ENCODE results near the gene C1orf167.

- no peak for TF ChIP-seq TEAD4 (IDR thresholded peaks at IDR 0.05)
- TF ChIP-seq YY1 (IDR thresholded peaks at IDR 0.05; ENCODE audit: low read depth): no peak
- no peak for TF ChIP-seq EP300 (IDR thresholded peaks at IDR 0.05; ENCODE audit: borderline replicate concordance)
- no peak for TF ChIP-seq RAD21 (IDR thresholded peaks at IDR 0.05; ENCODE audit: low read depth)
- no peak for TF ChIP-seq TCF12 (IDR thresholded peaks at IDR 0.05; ENCODE audit: low read depth)
- TF ChIP-seq, protein P1, sequence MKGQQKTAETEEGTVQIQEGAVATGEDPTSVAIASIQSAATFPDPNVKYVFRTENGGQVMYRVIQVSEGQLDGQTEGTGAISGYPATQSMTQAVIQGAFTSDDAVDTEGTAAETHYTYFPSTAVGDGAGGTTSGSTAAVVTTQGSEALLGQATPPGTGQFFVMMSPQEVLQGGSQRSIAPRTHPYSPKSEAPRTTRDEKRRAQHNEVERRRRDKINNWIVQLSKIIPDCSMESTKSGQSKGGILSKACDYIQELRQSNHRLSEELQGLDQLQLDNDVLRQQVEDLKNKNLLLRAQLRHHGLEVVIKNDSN (IDR thresholded peaks at IDR 0.05): no peak
- TF ChIP-seq TAF1 (IDR thresholded peaks at IDR 0.05; ENCODE audit: low read depth): no peak
- no peak for TF ChIP-seq MAX (IDR thresholded peaks at IDR 0.05)
- TF ChIP-seq, protein P2, sequence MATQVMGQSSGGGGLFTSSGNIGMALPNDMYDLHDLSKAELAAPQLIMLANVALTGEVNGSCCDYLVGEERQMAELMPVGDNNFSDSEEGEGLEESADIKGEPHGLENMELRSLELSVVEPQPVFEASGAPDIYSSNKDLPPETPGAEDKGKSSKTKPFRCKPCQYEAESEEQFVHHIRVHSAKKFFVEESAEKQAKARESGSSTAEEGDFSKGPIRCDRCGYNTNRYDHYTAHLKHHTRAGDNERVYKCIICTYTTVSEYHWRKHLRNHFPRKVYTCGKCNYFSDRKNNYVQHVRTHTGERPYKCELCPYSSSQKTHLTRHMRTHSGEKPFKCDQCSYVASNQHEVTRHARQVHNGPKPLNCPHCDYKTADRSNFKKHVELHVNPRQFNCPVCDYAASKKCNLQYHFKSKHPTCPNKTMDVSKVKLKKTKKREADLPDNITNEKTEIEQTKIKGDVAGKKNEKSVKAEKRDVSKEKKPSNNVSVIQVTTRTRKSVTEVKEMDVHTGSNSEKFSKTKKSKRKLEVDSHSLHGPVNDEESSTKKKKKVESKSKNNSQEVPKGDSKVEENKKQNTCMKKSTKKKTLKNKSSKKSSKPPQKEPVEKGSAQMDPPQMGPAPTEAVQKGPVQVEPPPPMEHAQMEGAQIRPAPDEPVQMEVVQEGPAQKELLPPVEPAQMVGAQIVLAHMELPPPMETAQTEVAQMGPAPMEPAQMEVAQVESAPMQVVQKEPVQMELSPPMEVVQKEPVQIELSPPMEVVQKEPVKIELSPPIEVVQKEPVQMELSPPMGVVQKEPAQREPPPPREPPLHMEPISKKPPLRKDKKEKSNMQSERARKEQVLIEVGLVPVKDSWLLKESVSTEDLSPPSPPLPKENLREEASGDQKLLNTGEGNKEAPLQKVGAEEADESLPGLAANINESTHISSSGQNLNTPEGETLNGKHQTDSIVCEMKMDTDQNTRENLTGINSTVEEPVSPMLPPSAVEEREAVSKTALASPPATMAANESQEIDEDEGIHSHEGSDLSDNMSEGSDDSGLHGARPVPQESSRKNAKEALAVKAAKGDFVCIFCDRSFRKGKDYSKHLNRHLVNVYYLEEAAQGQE (IDR thresholded peaks at IDR 0.05; ENCODE audit: low read depth): no peak
- TF ChIP-seq CREB1 (IDR thresholded peaks at IDR 0.05; ENCODE audit: low read depth): no peak
- no peak for TF ChIP-seq CEBPB (IDR thresholded peaks at IDR 0.05)
- TF ChIP-seq EGR1 (IDR thresholded peaks at IDR 0.05): no peak
- no peak for TF ChIP-seq FOXM1 (IDR thresholded peaks at IDR 0.05; ENCODE audit: borderline replicate concordance, low read depth)
- no peak for TF ChIP-seq NFIC (IDR thresholded peaks at IDR 0.05)
These were observed 75.9 kb downstream of the C1orf167 start for GRCh38 chr1:11837767-11838348.

Measured in Ishikawa (cell line).